ENCODE measurements around the gene SNRPN. TPM values are rescaled to one million over a fixed set of nuclear protein-coding genes. Genes with fewer than 3 reads are reported as not detected.

Gene SNRPN
- total and polyA plus RNA-seq, 2 of the 4 experiments (the other 2 are of a cell fraction), result 123 to 185 TPM

DNA sequence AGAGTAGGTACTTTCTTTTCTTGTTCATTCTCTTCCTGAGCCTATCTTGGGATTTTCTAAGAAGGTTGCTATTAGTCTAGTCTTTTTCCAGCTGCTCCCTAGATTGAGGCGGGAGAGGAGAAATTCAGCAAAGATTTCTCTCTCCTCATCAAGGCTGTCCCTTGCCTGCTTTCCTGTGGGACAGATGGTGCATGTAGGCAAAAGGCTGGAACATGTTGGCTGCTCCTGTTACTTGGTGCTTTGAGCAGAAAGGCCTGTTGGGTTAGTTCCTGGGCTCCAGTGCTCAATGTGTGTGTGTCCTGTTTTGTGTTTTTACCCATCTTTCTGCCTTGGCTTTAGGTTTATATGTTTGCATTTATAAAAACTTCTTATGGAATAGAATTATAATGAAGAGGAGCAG, 9.1 kb upstream of the SNRPN start:
- TF ChIP-seq, protein P1, sequence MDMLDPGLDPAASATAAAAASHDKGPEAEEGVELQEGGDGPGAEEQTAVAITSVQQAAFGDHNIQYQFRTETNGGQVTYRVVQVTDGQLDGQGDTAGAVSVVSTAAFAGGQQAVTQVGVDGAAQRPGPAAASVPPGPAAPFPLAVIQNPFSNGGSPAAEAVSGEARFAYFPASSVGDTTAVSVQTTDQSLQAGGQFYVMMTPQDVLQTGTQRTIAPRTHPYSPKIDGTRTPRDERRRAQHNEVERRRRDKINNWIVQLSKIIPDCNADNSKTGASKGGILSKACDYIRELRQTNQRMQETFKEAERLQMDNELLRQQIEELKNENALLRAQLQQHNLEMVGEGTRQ (IDR thresholded peaks at IDR 0.05; ENCODE audit: low read depth, low read length), result no peak
- TF ChIP-seq POLR2A (IDR thresholded peaks at IDR 0.05; ENCODE audit: low read depth, low read length) (no peak), RCOR1 (IDR thresholded peaks at IDR 0.05; ENCODE audit: insufficient replicate concordance, low read length) (no peak), CHD1 (IDR thresholded peaks at IDR 0.05; ENCODE audit: low read depth, low read length) (no peak), RFX5 (IDR thresholded peaks at IDR 0.05; ENCODE audit: low read depth, low read length) (no peak), MXI1 (IDR thresholded peaks at IDR 0.05; ENCODE audit: borderline replicate concordance, low read depth, low read length) (no peak), MAZ (IDR thresholded peaks at IDR 0.05; ENCODE audit: borderline replicate concordance, low read depth, low read length) (no peak), RAD21 (IDR thresholded peaks at IDR 0.05; ENCODE audit: low read length) (no peak), NFE2L2 (IDR thresholded peaks at IDR 0.05; ENCODE audit: low read depth, low read length) (no peak), BHLHE40 (IDR thresholded peaks at IDR 0.05; ENCODE audit: low read depth, low read length) (no peak), FOS (IDR thresholded peaks at IDR 0.05; ENCODE audit: low read depth, low read length) (no peak), MAFK (IDR thresholded peaks at IDR 0.05; ENCODE audit: low read depth, low read length) (no peak), SMC3 (IDR thresholded peaks at IDR 0.05; ENCODE audit: low read depth, low read length) (no peak)
- TF ChIP-seq, protein P2, sequence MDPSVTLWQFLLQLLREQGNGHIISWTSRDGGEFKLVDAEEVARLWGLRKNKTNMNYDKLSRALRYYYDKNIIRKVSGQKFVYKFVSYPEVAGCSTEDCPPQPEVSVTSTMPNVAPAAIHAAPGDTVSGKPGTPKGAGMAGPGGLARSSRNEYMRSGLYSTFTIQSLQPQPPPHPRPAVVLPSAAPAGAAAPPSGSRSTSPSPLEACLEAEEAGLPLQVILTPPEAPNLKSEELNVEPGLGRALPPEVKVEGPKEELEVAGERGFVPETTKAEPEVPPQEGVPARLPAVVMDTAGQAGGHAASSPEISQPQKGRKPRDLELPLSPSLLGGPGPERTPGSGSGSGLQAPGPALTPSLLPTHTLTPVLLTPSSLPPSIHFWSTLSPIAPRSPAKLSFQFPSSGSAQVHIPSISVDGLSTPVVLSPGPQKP (IDR thresholded peaks at IDR 0.05; ENCODE audit: borderline replicate concordance, low read depth, low read length), result no peak
- H2AK9ac ChIP-seq (replicated peaks; ENCODE audit: low read depth, low read length, poor library complexity), result no peak overlapping the region
- H2BK5ac ChIP-seq (ENCODE audit: low read depth, low read length, poor library complexity, severe bottlenecking), result no peak overlapping the region
- no TSS peak for BruUV-seq (replicated peaks)
- no peak overlapping the region for H3K18ac ChIP-seq (ENCODE audit: low read depth, low read length)
- no peak overlapping the region for H3K56ac ChIP-seq (ENCODE audit: extremely low read depth, insufficient read depth, low read length)
- DNase-seq (no peak), ATAC-seq (ENCODE audit: low read depth) (no peak)
- intact Hi-C loops (cut with micrococcal nuclease), result no loop called here
- H2BK15ac ChIP-seq (ENCODE audit: low read depth, low read length), result no peak overlapping the region
- no CpG with 5 or more reads among the region's 1 CpG for WGBS, 2 experiments (ENCODE audit: extremely low coverage in 2 of 2, insufficient read length in 1 of 2)
- no peak overlapping the region for H3K4ac ChIP-seq (ENCODE audit: low read depth, low read length)
- no peak overlapping the region for H2BK120ac ChIP-seq (ENCODE audit: low read depth, low read length)
- ChIA-PET CTCF (interaction anchor here (0.5 to 1.0 kb wide), 2 partner anchors 15 to 22 kb away, joined by 3 to 5 read pairs; no protein-coding TSS in a partner anchor), POLR2A (ENCODE audit: unreplicated experiment) (no interaction called here)
- no peak overlapping the region for H4K91ac ChIP-seq (ENCODE audit: insufficient read depth, low read depth, low read length)
- H2BK20ac ChIP-seq (ENCODE audit: low read depth, low read length), result no peak overlapping the region
- H3K14ac ChIP-seq (replicated peaks; ENCODE audit: low read depth, low read length), result no peak overlapping the region
- H3K4me3 ChIP-seq (ENCODE audit: insufficient read depth, low read depth, low read length), result no peak overlapping the region
- dilution Hi-C loops (cut with HindIII; ENCODE audit: low sequenced_read_pairs, unreplicated experiment), result no loop called here
- no peak overlapping the region for H3K9ac ChIP-seq (ENCODE audit: low read depth, low read length)
- no peaks in the 10 kb centered on the region for H4K20me1 ChIP-seq (ENCODE audit: insufficient read depth, low read length)
- no peak overlapping the region for H4K8ac ChIP-seq (ENCODE audit: low read depth in 2 of 2, low read length in 2 of 2)
- no peak overlapping the region for H3K4me2 ChIP-seq (ENCODE audit: low read depth, low read length)
- no peak overlapping the region for H3K23ac ChIP-seq (ENCODE audit: low read depth, low read length)
- H3K36me3 ChIP-seq (ENCODE audit: control insufficient read depth, insufficient read depth, low read length), result no peaks in the 10 kb centered on the region
- H3K9me1 ChIP-seq (ENCODE audit: insufficient read depth, low read length), result no peaks in the 10 kb centered on the region
- H3K79me1 ChIP-seq (ENCODE audit: low read depth in 1 of 2, low read length in 2 of 2), result no peaks in the 10 kb centered on the region; a peak in 1 of 4 replicates
- no peaks in the 10 kb centered on the region; the same call in 1 of the 2 replicates for H3K4me1 ChIP-seq (ENCODE audit: control insufficient read depth, insufficient read depth, low read length)
- no peak overlapping the region for H2AFZ ChIP-seq (replicated peaks; ENCODE audit: low read length, poor library complexity)
- H3K9me3 ChIP-seq (ENCODE audit: control insufficient read depth, insufficient read depth, low read length), result no peaks in the 10 kb centered on the region
- H3K27ac ChIP-seq (ENCODE audit: insufficient read depth, low read length), result no peak overlapping the region
- H2AK5ac ChIP-seq (ENCODE audit: low read depth, low read length), result no peak overlapping the region
- no peaks in the 10 kb centered on the region for H3K27me3 ChIP-seq (ENCODE audit: control insufficient read depth, insufficient read depth, low read length)
- in situ Hi-C loops (cut with MboI; ENCODE audit: low sequenced_read_pairs), result no loop called here
- H4K5ac ChIP-seq (ENCODE audit: low read depth, low read length), result no peak overlapping the region
